ENCODE data around the gene FREM1. TPM values are rescaled to one million over a fixed set of nuclear protein-coding genes. Genes with fewer than 3 reads are reported as not detected.

The FREM1 gene
- total and polyA plus RNA-seq, 2 of the 13 experiments (the other 11 are each of a cell fraction or from before 2014, with no cell fraction given), result 64.3 to 202 TPM

DNA sequence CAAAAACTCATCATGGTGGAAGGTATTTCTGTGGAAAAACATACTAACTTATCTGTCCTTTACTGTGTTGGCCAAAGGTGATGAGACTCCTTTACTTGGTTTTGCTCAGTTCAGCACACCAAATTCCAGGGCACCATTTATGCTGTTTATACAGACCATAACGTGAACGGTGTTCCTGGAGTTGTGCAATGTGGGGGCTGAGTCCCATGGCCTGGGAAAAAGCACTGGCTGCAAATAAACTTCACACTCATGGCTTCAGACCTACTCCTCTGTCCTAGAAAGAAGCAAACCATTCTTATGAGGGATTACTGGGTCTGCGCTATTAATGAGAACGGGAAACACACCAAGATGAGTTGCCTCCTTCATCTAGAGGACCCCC, 10.4 kb downstream of the FREM1 start:
- ChIA-PET CTCF (ENCODE audit: low intra/inter-chr PET ratio, low total read pairs) (no interaction called here), POLR2A (no interaction called here)
- in situ Hi-C loops (cut with HindIII; ENCODE audit: extremely low pct_ligation_motif_present, low pct_unique_long_range_greater_than_20kb), result no loop called here
- H3K4me3 ChIP-seq (replicated peaks in 1 of 3; ENCODE audit: insufficient read depth in 1 of 3, low read depth in 2 of 3, low read length in 3 of 3), result peak overlapping the region in 2 of 3 experiments; percentile 12 to 13; a peak in 2 of 6 replicates
- peak overlapping the region; percentile 16 for H3K27ac ChIP-seq (ENCODE audit: extremely low read length, insufficient read depth, low read length)
- WGBS (ENCODE audit: low lambda C conversion rate), result 39% methylated on average over 4 of the region's 4 CpGs
- intact Hi-C loops (cut with micrococcal nuclease; ENCODE audit: unreplicated experiment), result loop anchor here (1.0 kb wide), 1 partner anchor 10 kb away; the partner anchor contains the start of gene FREM1
- DNase-seq (ENCODE audit: low spot score) (peak; percentile 21), ATAC-seq (peak; percentile 93), FAIRE-seq (peak; percentile 15)
- H3K36me3 ChIP-seq (replicated peaks in 1 of 2; ENCODE audit: control insufficient read depth in 1 of 2, insufficient read depth in 2 of 2, low read length in 2 of 2), result no peaks in the 10 kb centered on the region
- peak overlapping the region; percentile 71 for H3K4me2 ChIP-seq (ENCODE audit: low read depth, low read length)
- H3K9me3 ChIP-seq (ENCODE audit: low read length), result no peaks in the 10 kb centered on the region
- no TSS peak for BruUV-seq (replicated peaks)
- no peak overlapping the region; the same call in 1 of the 2 replicates for H3K9ac ChIP-seq (ENCODE audit: insufficient read depth, low read depth, low read length)
- no peaks in the 10 kb centered on the region for H4K20me1 ChIP-seq (ENCODE audit: insufficient read depth, low read length)
- peak overlapping the region; percentile 22 for H2AFZ ChIP-seq (ENCODE audit: low read length)
- H3K27me3 ChIP-seq (ENCODE audit: control insufficient read depth in 1 of 2, insufficient read depth in 2 of 2, low read length in 2 of 2), result no peaks in the 10 kb centered on the region; a peak in 2 of 5 replicates
- peaks cover 59% of the 10 kb centered on the region for H3K4me1 ChIP-seq (ENCODE audit: insufficient read depth, low read length)
- peaks cover 29% of the 10 kb centered on the region for H3K79me2 ChIP-seq (ENCODE audit: insufficient read depth, low read length)
- TF ChIP-seq DR1 (CRISPR knock-in tag; IDR thresholded peaks at IDR 0.05) (no peak), PHB2 (IDR thresholded peaks at IDR 0.05; ENCODE audit: partially characterized antibody) (no peak), TAF15 (IDR thresholded peaks at IDR 0.05; ENCODE audit: low read depth, low read length, poor library complexity, severe bottlenecking) (no peak), CC2D1A (CRISPR knock-in tag; IDR thresholded peaks at IDR 0.05) (no peak), KDM5B (CRISPR knock-in tag; IDR thresholded peaks at IDR 0.05; ENCODE audit: borderline replicate concordance) (no peak), ZNF121 (CRISPR knock-in tag; IDR thresholded peaks at IDR 0.05) (no peak)
- TF ChIP-seq, protein P1, sequence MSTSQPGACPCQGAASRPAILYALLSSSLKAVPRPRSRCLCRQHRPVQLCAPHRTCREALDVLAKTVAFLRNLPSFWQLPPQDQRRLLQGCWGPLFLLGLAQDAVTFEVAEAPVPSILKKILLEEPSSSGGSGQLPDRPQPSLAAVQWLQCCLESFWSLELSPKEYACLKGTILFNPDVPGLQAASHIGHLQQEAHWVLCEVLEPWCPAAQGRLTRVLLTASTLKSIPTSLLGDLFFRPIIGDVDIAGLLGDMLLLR (CRISPR knock-in tag; IDR thresholded peaks at IDR 0.05), result no peak
- TF ChIP-seq, protein P2, sequence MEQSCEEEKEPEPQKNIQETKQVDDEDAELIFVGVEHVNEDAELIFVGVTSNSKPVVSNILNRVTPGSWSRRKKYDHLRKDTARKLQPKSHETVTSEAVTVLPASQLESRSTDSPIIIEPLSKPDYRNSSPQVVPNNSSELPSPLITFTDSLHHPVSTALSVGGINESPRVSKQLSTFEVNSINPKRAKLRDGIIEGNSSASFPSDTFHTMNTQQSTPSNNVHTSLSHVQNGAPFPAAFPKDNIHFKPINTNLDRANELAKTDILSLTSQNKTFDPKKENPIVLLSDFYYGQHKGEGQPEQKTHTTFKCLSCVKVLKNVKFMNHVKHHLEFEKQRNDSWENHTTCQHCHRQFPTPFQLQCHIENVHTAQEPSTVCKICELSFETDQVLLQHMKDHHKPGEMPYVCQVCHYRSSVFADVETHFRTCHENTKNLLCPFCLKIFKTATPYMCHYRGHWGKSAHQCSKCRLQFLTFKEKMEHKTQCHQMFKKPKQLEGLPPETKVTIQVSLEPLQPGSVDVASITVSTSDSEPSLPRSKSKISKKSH (CRISPR knock-in tag; IDR thresholded peaks at IDR 0.05; ENCODE audit: borderline replicate concordance), result no peak
- TF ChIP-seq, protein P3, sequence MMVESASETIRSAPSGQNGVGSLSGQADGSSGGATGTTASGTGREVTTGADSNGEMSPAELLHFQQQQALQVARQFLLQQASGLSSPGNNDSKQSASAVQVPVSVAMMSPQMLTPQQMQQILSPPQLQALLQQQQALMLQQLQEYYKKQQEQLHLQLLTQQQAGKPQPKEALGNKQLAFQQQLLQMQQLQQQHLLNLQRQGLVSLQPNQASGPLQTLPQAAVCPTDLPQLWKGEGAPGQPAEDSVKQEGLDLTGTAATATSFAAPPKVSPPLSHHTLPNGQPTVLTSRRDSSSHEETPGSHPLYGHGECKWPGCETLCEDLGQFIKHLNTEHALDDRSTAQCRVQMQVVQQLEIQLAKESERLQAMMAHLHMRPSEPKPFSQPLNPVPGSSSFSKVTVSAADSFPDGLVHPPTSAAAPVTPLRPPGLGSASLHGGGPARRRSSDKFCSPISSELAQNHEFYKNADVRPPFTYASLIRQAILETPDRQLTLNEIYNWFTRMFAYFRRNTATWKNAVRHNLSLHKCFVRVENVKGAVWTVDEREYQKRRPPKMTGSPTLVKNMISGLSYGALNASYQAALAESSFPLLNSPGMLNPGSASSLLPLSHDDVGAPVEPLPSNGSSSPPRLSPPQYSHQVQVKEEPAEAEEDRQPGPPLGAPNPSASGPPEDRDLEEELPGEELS (CRISPR knock-in tag; IDR thresholded peaks at IDR 0.05), result no peak
- TF ChIP-seq, protein P4, sequence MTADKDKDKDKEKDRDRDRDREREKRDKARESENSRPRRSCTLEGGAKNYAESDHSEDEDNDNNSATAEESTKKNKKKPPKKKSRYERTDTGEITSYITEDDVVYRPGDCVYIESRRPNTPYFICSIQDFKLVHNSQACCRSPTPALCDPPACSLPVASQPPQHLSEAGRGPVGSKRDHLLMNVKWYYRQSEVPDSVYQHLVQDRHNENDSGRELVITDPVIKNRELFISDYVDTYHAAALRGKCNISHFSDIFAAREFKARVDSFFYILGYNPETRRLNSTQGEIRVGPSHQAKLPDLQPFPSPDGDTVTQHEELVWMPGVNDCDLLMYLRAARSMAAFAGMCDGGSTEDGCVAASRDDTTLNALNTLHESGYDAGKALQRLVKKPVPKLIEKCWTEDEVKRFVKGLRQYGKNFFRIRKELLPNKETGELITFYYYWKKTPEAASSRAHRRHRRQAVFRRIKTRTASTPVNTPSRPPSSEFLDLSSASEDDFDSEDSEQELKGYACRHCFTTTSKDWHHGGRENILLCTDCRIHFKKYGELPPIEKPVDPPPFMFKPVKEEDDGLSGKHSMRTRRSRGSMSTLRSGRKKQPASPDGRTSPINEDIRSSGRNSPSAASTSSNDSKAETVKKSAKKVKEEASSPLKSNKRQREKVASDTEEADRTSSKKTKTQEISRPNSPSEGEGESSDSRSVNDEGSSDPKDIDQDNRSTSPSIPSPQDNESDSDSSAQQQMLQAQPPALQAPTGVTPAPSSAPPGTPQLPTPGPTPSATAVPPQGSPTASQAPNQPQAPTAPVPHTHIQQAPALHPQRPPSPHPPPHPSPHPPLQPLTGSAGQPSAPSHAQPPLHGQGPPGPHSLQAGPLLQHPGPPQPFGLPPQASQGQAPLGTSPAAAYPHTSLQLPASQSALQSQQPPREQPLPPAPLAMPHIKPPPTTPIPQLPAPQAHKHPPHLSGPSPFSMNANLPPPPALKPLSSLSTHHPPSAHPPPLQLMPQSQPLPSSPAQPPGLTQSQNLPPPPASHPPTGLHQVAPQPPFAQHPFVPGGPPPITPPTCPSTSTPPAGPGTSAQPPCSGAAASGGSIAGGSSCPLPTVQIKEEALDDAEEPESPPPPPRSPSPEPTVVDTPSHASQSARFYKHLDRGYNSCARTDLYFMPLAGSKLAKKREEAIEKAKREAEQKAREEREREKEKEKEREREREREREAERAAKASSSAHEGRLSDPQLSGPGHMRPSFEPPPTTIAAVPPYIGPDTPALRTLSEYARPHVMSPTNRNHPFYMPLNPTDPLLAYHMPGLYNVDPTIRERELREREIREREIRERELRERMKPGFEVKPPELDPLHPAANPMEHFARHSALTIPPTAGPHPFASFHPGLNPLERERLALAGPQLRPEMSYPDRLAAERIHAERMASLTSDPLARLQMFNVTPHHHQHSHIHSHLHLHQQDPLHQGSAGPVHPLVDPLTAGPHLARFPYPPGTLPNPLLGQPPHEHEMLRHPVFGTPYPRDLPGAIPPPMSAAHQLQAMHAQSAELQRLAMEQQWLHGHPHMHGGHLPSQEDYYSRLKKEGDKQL (CRISPR knock-in tag; IDR thresholded peaks at IDR 0.05; ENCODE audit: low read depth), result no peak
